K562 (cell line): ENCODE measurements around the gene ANO6. TPM values are rescaled to one million over a fixed set of nuclear protein-coding genes. Genes with fewer than 3 reads are reported as not detected.

Experiments used
- ATAC-seq: fragments of 200-7000 bp; cut with Tn5 transposase; 3 replicates; pipeline ENCODE4 v1.9.1; 2020; ENCODE audit warnings: moderate library complexity
- BruUV-seq: library from RNA; stranded (reverse); fragments of 400-500 nt; replicated peaks from 2 replicates; lab custom pipeline; 2021; lab: Mats Ljungman, UMichigan
- CTCF ChIA-PET: fragments of 300-600 bp; formaldehyde crosslinking; extraction: SDS; loops from one replicate; lab custom pipeline; 2021; ENCODE audit warnings: low intra/inter-chr PET ratio; lab: Yijun Ruan, JAX
- POLR2A ChIA-PET: fragments of 300-600, 350-650 bp; sonication (Branson Sonifier 250); formaldehyde crosslinking; extraction: SDS; loops from one replicate; lab custom pipeline; 2021; ENCODE audit warnings: antibody characterized with exemption, inconsistent platforms; lab: Yijun Ruan, JAX
- DNase-seq, 4 experiments: peaks; one replicate each; pipeline versions ENCODE4 v3.0.0 to v3.0.0-alpha.2; 2011 to 2018; ENCODE audit warnings: low spot score in 3 of 4, mixed read lengths in 3 of 4; ENCODE audit errors: extremely low read depth in 1 of 4
- FAIRE-seq: peaks from 2 replicates; lab custom pipeline; 2011; peaks lifted over from hg19 to GRCh38; lab: Jason Lieb, UNC
- H2AFZ ChIP-seq: 2 replicates; pipeline ENCODE4 v1.6.0; 2011; ENCODE audit warnings: low read depth, low read length, control low read depth, inconsistent platforms
- H3K27ac ChIP-seq: fragments of 200-600 bp; 3 replicates; pipeline ENCODE4 v1.8.0; 2011; ENCODE audit warnings: low read depth, mild to moderate bottlenecking, control low read depth, inconsistent platforms, low read length, moderate library complexity, mixed read lengths; ENCODE audit errors: extremely low read depth
- H3K27me3 ChIP-seq, 2 experiments: fragments of 300-600 bp in 1 of 2; 2 replicates in 1 of 2; 3 replicates in 1 of 2; pipeline versions ENCODE4 v1.6.0 to v1.8.0; 2011; ENCODE audit warnings: inconsistent platforms in 2 of 2, low read length in 2 of 2, mild to moderate bottlenecking in 1 of 2, mixed read lengths in 1 of 2, moderate library complexity in 1 of 2; ENCODE audit not compliant: control insufficient read depth in 2 of 2, insufficient read depth in 2 of 2
- H3K36me3 ChIP-seq: fragments of 300-600 bp; 3 replicates; pipeline ENCODE4 v1.8.0; 2011; ENCODE audit warnings: mild to moderate bottlenecking, low read length, inconsistent platforms; ENCODE audit not compliant: control insufficient read depth, insufficient read depth
- H3K4me1 ChIP-seq, 2 experiments: fragments of 200-600 bp in 1 of 2; replicated peaks in 1 of 2; 2 replicates in 1 of 2; 3 replicates in 1 of 2; pipeline versions ENCODE4 v1.5.1 to v1.8.0; 2011; ENCODE audit warnings: inconsistent platforms in 2 of 2, low read length in 2 of 2, mild to moderate bottlenecking in 1 of 2, mixed read lengths in 1 of 2, moderate library complexity in 1 of 2; ENCODE audit not compliant: control insufficient read depth in 2 of 2, insufficient read depth in 2 of 2
- H3K4me2 ChIP-seq: 2 replicates; pipeline ENCODE4 v1.6.1; 2011; ENCODE audit warnings: low read length, control low read depth, inconsistent platforms, mixed read lengths; ENCODE audit not compliant: insufficient read depth
- H3K4me3 ChIP-seq: fragments of 200-600 bp; sonication (generic), shearing (Covaris generic); 2 replicates; pipeline ENCODE4 v1.5.1; 2016; ENCODE audit warnings: control low read depth, inconsistent platforms
- H3K79me2 ChIP-seq: fragments of 200-600 bp; 3 replicates; pipeline ENCODE4 v1.8.0; 2011; ENCODE audit warnings: low read length, inconsistent platforms; ENCODE audit not compliant: control insufficient read depth, insufficient read depth
- H3K9ac ChIP-seq, 2 experiments: 2 replicates each; pipeline versions ENCODE4 v1.6.0 to v1.6.1; 2011; ENCODE audit warnings: low read depth in 2 of 2, low read length in 2 of 2, control low read depth in 1 of 2, inconsistent platforms in 1 of 2, mild to moderate bottlenecking in 1 of 2, mixed read lengths in 1 of 2; ENCODE audit not compliant: insufficient read depth in 1 of 2
- H3K9me1 ChIP-seq: one replicate; pipeline ENCODE4 v1.6.0; 2011; ENCODE audit warnings: inconsistent platforms, mild to moderate bottlenecking, low read length, moderate library complexity; ENCODE audit not compliant: control insufficient read depth, insufficient read depth
- H3K9me3 ChIP-seq: replicated peaks from 2 replicates; pipeline ENCODE4 v1.5.1; 2011; ENCODE audit warnings: low read depth, low read length, inconsistent platforms; ENCODE audit not compliant: control insufficient read depth, insufficient read depth
- H4K20me1 ChIP-seq: replicated peaks from 2 replicates; pipeline ENCODE4 v1.6.1; 2011; ENCODE audit warnings: low read length, inconsistent platforms, mixed read lengths; ENCODE audit not compliant: control insufficient read depth, insufficient read depth
- BDP1 ChIP-seq: IDR thresholded peaks from 3 replicates; pipeline ENCODE4 v1.6.1; 2011; ENCODE audit not compliant: insufficient read length, insufficient read depth
- ELF1 ChIP-seq: fragments of 200-800 bp; sonication (Bioruptor generic); IDR thresholded peaks from 2 replicates; pipeline ENCODE4 v1.6.1; 2016; ENCODE audit warnings: missing genetic modification characterization, missing compliant biosample characterization
- HOXB6 ChIP-seq: fragments of 250-450 bp; sonication (Bioruptor Pico); IDR thresholded peaks from 2 replicates; pipeline ENCODE4 v1.5.1; 2022; ENCODE audit warnings: mild to moderate bottlenecking, borderline replicate concordance
- IRF1 ChIP-seq: sonication (generic); formaldehyde crosslinking; IDR thresholded peaks from 2 replicates; pipeline ENCODE4 v1.8.0; 2022; ENCODE audit warnings: missing genetic modification reagents, mild to moderate bottlenecking, borderline replicate concordance
- L3MBTL2 ChIP-seq: fragments of 450-650 bp; IDR thresholded peaks from 2 replicates; pipeline ENCODE4 v1.6.1; 2016; ENCODE audit warnings: mild to moderate bottlenecking, moderate library complexity
- NR2C1 ChIP-seq, 2 experiments: fragments of 450-650 bp; IDR thresholded peaks; 2 replicates each; pipeline ENCODE4 v1.6.1; 2017; ENCODE audit warnings: mild to moderate bottlenecking in 2 of 2, antibody characterized with exemption in 1 of 2, inconsistent platforms in 1 of 2, missing compliant biosample characterization in 1 of 2, missing genetic modification characterization in 1 of 2
- PHF8 ChIP-seq: fragments of 200-600 bp; sonication (generic); IDR thresholded peaks from 2 replicates; pipeline ENCODE4 v1.6.1; 2012; ENCODE audit warnings: mixed run types, mild to moderate bottlenecking, inconsistent platforms, low read length, moderate library complexity, borderline replicate concordance
- PPARD ChIP-seq: fragments of 250-450 bp; sonication (Bioruptor Pico); IDR thresholded peaks from 2 replicates; pipeline ENCODE4 v1.8.0; 2022; ENCODE audit warnings: inconsistent platforms, mild to moderate bottlenecking, moderate library complexity
- RUNX1 ChIP-seq: sonication (generic); IDR thresholded peaks from 2 replicates; pipeline ENCODE4 v1.6.1; 2016; ENCODE audit warnings: antibody characterized with exemption, low read depth
- SIRT6 ChIP-seq: IDR thresholded peaks from one replicate; pipeline ENCODE4 v1.6.1; 2012; ENCODE audit warnings: low read depth, mild to moderate bottlenecking, control low read depth, inconsistent platforms, low read length, moderate library complexity
- TAF15 ChIP-seq: fragments of 200-400 bp; formaldehyde crosslinking; IDR thresholded peaks from 2 replicates; pipeline ENCODE4 v1.6.1; 2017; ENCODE audit warnings: mild to moderate bottlenecking, low read depth, low read length, moderate library complexity
- YBX1 ChIP-seq: fragments of 450-650 bp; IDR thresholded peaks from 2 replicates; pipeline ENCODE4 v1.7.1; 2016; ENCODE audit warnings: mild to moderate bottlenecking
- ZBTB1 ChIP-seq: sonication (generic); formaldehyde crosslinking; IDR thresholded peaks from 2 replicates; pipeline ENCODE4 v1.8.1; 2023; ENCODE audit warnings: missing genetic modification reagents, low read depth, mild to moderate bottlenecking, borderline replicate concordance
- WGBS: fragments of 100-300 bp; shearing (Covaris generic); methylation state at CpG from one replicate; pipeline ENCODE4 v1.1.6; 2016; ENCODE audit warnings: low coverage, mixed read lengths; ENCODE audit not compliant: insufficient coverage; ENCODE audit errors: missing lambda C conversion rate; 5-methylcytosine and 5-hydroxymethylcytosine counted together
- in situ Hi-C: fragments of 300-500 bp; cut with MboI; formaldehyde crosslinking; loops from 4 replicates; pipeline ENCODE4 v1.15.0; 2018; ENCODE audit warnings: inconsistent platforms, mixed read lengths
- intact Hi-C: fragments of 100-400 bp; cut with micrococcal nuclease; formaldehyde crosslinking; loops from 2 replicates; pipeline ENCODE4 v1.14.2; 2022
- polyA plus RNA-seq, 8 experiments: library from polyadenylated mRNA; depleted of rRNA in 4 of 8; stranded (reverse) in 5 of 8; unstranded in 3 of 8; fragments of >200 nt; fragmentation: Nextera tagmentation in 2 of 8; fragmentation: Illumina TruSeq in 1 of 8; extraction: Ambion mirVana in 2 of 8; extraction: Trizol in 1 of 8; gene quantifications; 2 replicates each; pipeline versions ENCODE4 v1.2.1 to v1.2.3, GENCODE V29; 2011 to 2014; ENCODE audit warnings: inconsistent platforms in 1 of 8, missing spikeins in 1 of 8
- total RNA-seq, 7 experiments: library from RNA; depleted of rRNA in 6 of 7; stranded (reverse); fragments of >200 nt in 6 of 7; fragmentation: Illumina TruSeq in 2 of 7; extraction: Trizol in 2 of 7; gene quantifications; 2 replicates each; pipeline versions ENCODE4 v1.2.1 to v1.2.3, GENCODE V29; 2011 to 2021; ENCODE audit warnings: low replicate concordance in 1 of 7
- TF ChIP-seq, protein P1 (sequence below): fragments of 250-450 bp; sonication (Bioruptor Pico); IDR thresholded peaks from 2 replicates; pipeline ENCODE4 v1.4.0; 2020
- TF ChIP-seq, protein P2 (sequence below): IDR thresholded peaks from 2 replicates; pipeline ENCODE4 v1.6.1; 2011; ENCODE audit not compliant: insufficient read length; ENCODE audit errors: extremely low read depth

Gene ANO6
- total and polyA plus RNA-seq, 9 of the 15 experiments (the other 6 are each of a cell fraction or from before 2014, with no cell fraction given) = 3.5 to 24.7 (median 20.3) TPM

DNA sequence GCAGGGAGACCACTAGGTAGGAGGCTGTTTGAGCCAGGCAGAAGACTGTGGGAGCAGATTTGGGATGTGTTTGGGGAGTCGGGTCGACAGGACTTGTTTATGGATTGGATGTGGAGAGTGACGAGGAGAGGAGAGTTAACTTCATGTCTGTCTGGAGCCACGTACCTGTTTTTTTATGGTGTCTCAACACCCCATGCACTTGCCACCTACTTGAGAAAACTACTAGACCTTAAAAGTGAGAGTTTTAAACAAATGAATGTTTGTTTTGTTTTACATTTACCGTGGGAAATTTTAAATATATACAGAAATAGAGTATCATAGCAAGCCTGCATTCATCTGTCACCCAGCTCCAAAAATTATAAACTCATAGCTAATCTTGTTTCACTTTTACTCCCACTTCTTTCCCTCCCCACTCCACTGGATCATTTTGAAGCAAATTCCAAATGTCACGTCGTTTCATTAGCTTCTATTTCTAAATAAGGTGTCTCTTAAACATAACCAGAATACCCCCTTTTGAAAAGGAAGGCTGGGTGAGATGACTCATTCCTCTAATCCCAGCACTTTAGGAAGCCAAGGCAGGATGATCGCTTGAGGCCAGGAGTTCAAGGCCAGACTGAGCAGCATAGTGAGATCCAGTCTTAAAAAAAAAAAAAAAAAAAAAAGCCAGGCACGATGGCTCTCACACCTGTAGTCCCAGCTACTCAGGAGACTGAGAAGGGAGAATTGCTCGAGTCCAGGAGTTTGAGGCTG, 136.2 kb downstream of the ANO6 start:
- in situ Hi-C loops (no loop called here), intact Hi-C loops (no loop called here)
- ATAC-seq = no peak
- H3K4me2 ChIP-seq = no peak overlapping the region
- no peak overlapping the region for H2AFZ ChIP-seq
- BruUV-seq = no TSS peak
- 81% methylated on average over 8 of the region's 10 CpGs for WGBS
- DNase-seq = no peak
- H3K27ac ChIP-seq = no peak overlapping the region
- no peak overlapping the region for H3K9ac ChIP-seq
- ChIA-PET POLR2A (interaction anchor here (0.6 kb wide), 1 partner anchor 1450 kb away, joined by 3 read pairs; no protein-coding TSS in a partner anchor), CTCF (no interaction called here)
- no peaks in the 10 kb centered on the region for H4K20me1 ChIP-seq
- no peaks in the 10 kb centered on the region for H3K9me3 ChIP-seq
- no peak overlapping the region for H3K4me3 ChIP-seq
- H3K36me3 ChIP-seq = peaks cover 25% of the 10 kb centered on the region
- no peak for FAIRE-seq
- peaks cover 0 to 8% of the 10 kb centered on the region in 2 experiments; a peak in 2 of 5 replicates for H3K4me1 ChIP-seq
- H3K79me2 ChIP-seq = no peaks in the 10 kb centered on the region
- no peaks in the 10 kb centered on the region for H3K9me1 ChIP-seq
- H3K27me3 ChIP-seq = no peaks in the 10 kb centered on the region
- TF ChIP-seq RUNX1 (no peak), NR2C1 (IDR thresholded peaks at IDR 0.05) (no peak), NR2C1 (tag; IDR thresholded peaks at IDR 0.05) (no peak), ZBTB1 (CRISPR knock-in tag) (no peak), SIRT6 (no peak), IRF1 (no peak), PHF8 (no peak), PPARD (no peak), YBX1 (no peak), ELF1 (tag) (no peak), HOXB6 (CRISPR knock-in tag) (no peak), TAF15 (no peak), L3MBTL2 (no peak), BDP1 (no peak)
- TF ChIP-seq, protein P1, sequence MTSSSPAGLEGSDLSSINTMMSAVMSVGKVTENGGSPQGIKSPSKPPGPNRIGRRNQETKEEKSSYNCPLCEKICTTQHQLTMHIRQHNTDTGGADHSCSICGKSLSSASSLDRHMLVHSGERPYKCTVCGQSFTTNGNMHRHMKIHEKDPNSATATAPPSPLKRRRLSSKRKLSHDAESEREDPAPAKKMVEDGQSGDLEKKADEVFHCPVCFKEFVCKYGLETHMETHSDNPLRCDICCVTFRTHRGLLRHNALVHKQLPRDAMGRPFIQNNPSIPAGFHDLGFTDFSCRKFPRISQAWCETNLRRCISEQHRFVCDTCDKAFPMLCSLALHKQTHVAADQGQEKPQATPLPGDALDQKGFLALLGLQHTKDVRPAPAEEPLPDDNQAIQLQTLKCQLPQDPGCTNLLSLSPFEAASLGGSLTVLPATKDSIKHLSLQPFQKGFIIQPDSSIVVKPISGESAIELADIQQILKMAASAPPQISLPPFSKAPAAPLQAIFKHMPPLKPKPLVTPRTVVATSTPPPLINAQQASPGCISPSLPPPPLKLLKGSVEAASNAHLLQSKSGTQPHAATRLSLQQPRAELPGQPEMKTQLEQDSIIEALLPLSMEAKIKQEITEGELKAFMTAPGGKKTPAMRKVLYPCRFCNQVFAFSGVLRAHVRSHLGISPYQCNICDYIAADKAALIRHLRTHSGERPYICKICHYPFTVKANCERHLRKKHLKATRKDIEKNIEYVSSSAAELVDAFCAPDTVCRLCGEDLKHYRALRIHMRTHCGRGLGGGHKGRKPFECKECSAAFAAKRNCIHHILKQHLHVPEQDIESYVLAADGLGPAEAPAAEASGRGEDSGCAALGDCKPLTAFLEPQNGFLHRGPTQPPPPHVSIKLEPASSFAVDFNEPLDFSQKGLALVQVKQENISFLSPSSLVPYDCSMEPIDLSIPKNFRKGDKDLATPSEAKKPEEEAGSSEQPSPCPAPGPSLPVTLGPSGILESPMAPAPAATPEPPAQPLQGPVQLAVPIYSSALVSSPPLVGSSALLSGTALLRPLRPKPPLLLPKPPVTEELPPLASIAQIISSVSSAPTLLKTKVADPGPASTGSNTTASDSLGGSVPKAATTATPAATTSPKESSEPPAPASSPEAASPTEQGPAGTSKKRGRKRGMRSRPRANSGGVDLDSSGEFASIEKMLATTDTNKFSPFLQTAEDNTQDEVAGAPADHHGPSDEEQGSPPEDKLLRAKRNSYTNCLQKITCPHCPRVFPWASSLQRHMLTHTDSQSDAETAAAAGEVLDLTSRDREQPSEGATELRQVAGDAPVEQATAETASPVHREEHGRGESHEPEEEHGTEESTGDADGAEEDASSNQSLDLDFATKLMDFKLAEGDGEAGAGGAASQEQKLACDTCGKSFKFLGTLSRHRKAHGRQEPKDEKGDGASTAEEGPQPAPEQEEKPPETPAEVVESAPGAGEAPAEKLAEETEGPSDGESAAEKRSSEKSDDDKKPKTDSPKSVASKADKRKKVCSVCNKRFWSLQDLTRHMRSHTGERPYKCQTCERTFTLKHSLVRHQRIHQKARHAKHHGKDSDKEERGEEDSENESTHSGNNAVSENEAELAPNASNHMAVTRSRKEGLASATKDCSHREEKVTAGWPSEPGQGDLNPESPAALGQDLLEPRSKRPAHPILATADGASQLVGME (CRISPR knock-in tag) = no peak
- TF ChIP-seq, protein P2, sequence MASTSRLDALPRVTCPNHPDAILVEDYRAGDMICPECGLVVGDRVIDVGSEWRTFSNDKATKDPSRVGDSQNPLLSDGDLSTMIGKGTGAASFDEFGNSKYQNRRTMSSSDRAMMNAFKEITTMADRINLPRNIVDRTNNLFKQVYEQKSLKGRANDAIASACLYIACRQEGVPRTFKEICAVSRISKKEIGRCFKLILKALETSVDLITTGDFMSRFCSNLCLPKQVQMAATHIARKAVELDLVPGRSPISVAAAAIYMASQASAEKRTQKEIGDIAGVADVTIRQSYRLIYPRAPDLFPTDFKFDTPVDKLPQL = no peak
